Neuronal stem cell (in vitro differentiated cells): ENCODE results near the gene NBAS.
"Not testable (repeated sequence)": the region's sequence is repeated elsewhere in the genome, so short reads cannot be mapped to it uniquely, and the experiment has no call there.

ENCODE experiments used
- DNase-seq: peaks from one replicate; pipeline ENCODE4 v3.0.0-alpha.2; 2013; ENCODE audit warnings: low spot score
- H2AFZ ChIP-seq: one replicate; pipeline ENCODE4 v1.6.1; 2013; ENCODE audit warnings: mild to moderate bottlenecking, low read length, inconsistent platforms
- H2AK5ac ChIP-seq: 2 replicates; pipeline ENCODE4 v1.6.1; 2013; ENCODE audit warnings: low read depth, mild to moderate bottlenecking, inconsistent platforms, low read length, moderate library complexity, mixed read lengths
- H2BK120ac ChIP-seq: 2 replicates; pipeline ENCODE4 v1.6.1; 2013; ENCODE audit warnings: low read depth, mild to moderate bottlenecking, inconsistent platforms, low read length, moderate library complexity, mixed read lengths
- H2BK12ac ChIP-seq: one replicate; pipeline ENCODE4 v1.6.1; 2013; ENCODE audit warnings: low read length, inconsistent platforms
- H2BK15ac ChIP-seq: 2 replicates; pipeline ENCODE4 v1.6.1; 2013; ENCODE audit warnings: mild to moderate bottlenecking, low read length, inconsistent platforms, mixed read lengths
- H2BK5ac ChIP-seq: one replicate; pipeline ENCODE4 v1.6.1; 2013; ENCODE audit warnings: inconsistent platforms, mild to moderate bottlenecking, low read length, moderate library complexity
- H3K14ac ChIP-seq: one replicate; pipeline ENCODE4 v1.6.1; 2013; ENCODE audit warnings: low read length, inconsistent platforms
- H3K18ac ChIP-seq: 2 replicates; pipeline ENCODE4 v1.6.1; 2013; ENCODE audit warnings: low read length, inconsistent platforms
- H3K23ac ChIP-seq: 2 replicates; pipeline ENCODE4 v1.6.1; 2013; ENCODE audit warnings: low read depth, mild to moderate bottlenecking, mixed read lengths, low read length, inconsistent platforms; ENCODE audit not compliant: poor library complexity
- H3K27ac ChIP-seq: replicated peaks from 3 replicates; pipeline ENCODE4 v1.5.1; 2013; ENCODE audit warnings: low read length, inconsistent platforms
- H3K27me3 ChIP-seq, 3 experiments: 2 replicates each; pipeline ENCODE4 v1.6.1; 2013; ENCODE audit warnings: low read length in 3 of 3, mild to moderate bottlenecking in 2 of 3, inconsistent platforms in 1 of 3, low read depth in 1 of 3, mixed read lengths in 1 of 3, moderate library complexity in 1 of 3; ENCODE audit not compliant: control insufficient read depth in 3 of 3, insufficient read depth in 3 of 3
- H3K36me3 ChIP-seq, 2 donors: replicated peaks in 1 of 2; 2 replicates each; pipeline ENCODE4 v1.6.1; 2013; ENCODE audit warnings: low read length in 2 of 2; ENCODE audit not compliant: control insufficient read depth in 2 of 2, insufficient read depth in 2 of 2
- H3K4ac ChIP-seq: 2 replicates; pipeline ENCODE4 v1.6.1; 2013; ENCODE audit warnings: inconsistent platforms, mild to moderate bottlenecking, low read length, moderate library complexity
- H3K4me1 ChIP-seq, 2 donors: 1 replicate in 1 of 2; 2 replicates in 1 of 2; pipeline ENCODE4 v1.6.1; 2013; ENCODE audit warnings: low read length in 2 of 2, low read depth in 1 of 2; ENCODE audit not compliant: control insufficient read depth in 2 of 2, insufficient read depth in 1 of 2
- H3K4me2 ChIP-seq: one replicate; pipeline ENCODE4 v1.6.1; 2013; ENCODE audit warnings: mild to moderate bottlenecking, low read length, inconsistent platforms; ENCODE audit not compliant: insufficient read depth, poor library complexity, severe bottlenecking
- H3K4me3 ChIP-seq, 2 donors: 2 replicates each; pipeline ENCODE4 v1.5.1; 2013; ENCODE audit warnings: low read length in 2 of 2, mild to moderate bottlenecking in 2 of 2, inconsistent platforms in 1 of 2, moderate library complexity in 1 of 2
- H3K79me1 ChIP-seq: one replicate; pipeline ENCODE4 v1.6.1; 2013; ENCODE audit warnings: low read depth, mild to moderate bottlenecking, inconsistent platforms, low read length, moderate library complexity
- H3K9ac ChIP-seq: one replicate; pipeline ENCODE4 v1.6.1; 2013; ENCODE audit warnings: mild to moderate bottlenecking, low read depth, low read length, inconsistent platforms; ENCODE audit not compliant: poor library complexity
- H3K9me3 ChIP-seq, 2 donors: replicated peaks in 1 of 2; 2 replicates each; pipeline versions ENCODE3 to v1.6.1; 2013; ENCODE audit warnings: low read length in 2 of 2, mild to moderate bottlenecking in 2 of 2, inconsistent platforms in 1 of 2, low read depth in 1 of 2, mixed read lengths in 1 of 2, moderate library complexity in 1 of 2; ENCODE audit not compliant: control insufficient read depth in 2 of 2, insufficient read depth in 1 of 2
- H4K8ac ChIP-seq: one replicate; pipeline ENCODE4 v1.6.1; 2013; ENCODE audit warnings: low read depth, mild to moderate bottlenecking, inconsistent platforms, low read length, moderate library complexity
- H4K91ac ChIP-seq: one replicate; pipeline ENCODE4 v1.6.1; 2013; ENCODE audit warnings: low read length, low read depth, mild to moderate bottlenecking, inconsistent platforms; ENCODE audit not compliant: poor library complexity
- WGBS, 2 donors: extraction: QIAGEN DNeasy Blood & Tissue Kit; methylation state at CpG; one replicate each; pipeline ENCODE4 v1.1.7; 2013; ENCODE audit warnings: missing lambda C conversion rate in 2 of 2, mixed read lengths in 1 of 2; ENCODE audit not compliant: insufficient read length in 2 of 2, insufficient replicate concordance in 1 of 2; ENCODE audit errors: extremely low coverage in 2 of 2; 5-methylcytosine and 5-hydroxymethylcytosine counted together

The NBAS gene

DNA sequence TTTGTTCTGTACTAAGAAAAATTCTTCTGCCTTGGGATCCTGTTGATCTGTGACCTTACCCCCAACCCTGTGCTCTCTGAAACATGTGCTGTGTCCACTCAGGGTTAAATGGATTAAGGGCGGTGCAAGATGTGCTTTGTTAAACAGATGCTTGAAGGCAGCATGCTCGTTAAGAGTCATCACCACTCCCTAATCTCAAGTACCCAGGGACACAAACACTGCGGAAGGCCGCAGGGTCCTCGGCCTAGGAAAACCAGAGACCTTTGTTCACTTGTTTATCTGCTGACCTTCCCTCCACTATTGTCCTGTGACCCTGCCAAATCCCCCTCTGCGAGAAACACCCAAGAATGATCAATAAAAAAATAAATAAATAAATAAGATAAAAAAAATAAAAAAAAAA, 18.9 kb downstream of the NBAS start:
- WGBS, 2 donors = no CpG with 5 or more reads among the region's 6 CpGs
- H4K91ac ChIP-seq = not testable (repeated sequence)

GRCh38 chr2:15540523-15540922, 20.6 kb downstream of the NBAS start:
- H2BK15ac ChIP-seq, DNase-seq, H3K9me3 ChIP-seq, H3K27ac ChIP-seq, H3K4me2 ChIP-seq, H3K27me3 ChIP-seq, H3K14ac ChIP-seq, H3K18ac ChIP-seq, H2BK12ac ChIP-seq, H3K4ac ChIP-seq, H3K4me1 ChIP-seq, H4K91ac ChIP-seq, H2AFZ ChIP-seq, H3K9ac ChIP-seq, H2BK120ac ChIP-seq, H2BK5ac ChIP-seq, H3K79me1 ChIP-seq, H3K4me3 ChIP-seq, H3K23ac ChIP-seq, H2AK5ac ChIP-seq, H4K8ac ChIP-seq: not testable (repeated sequence)
- no CpG with 5 or more reads among the region's 5 CpGs for WGBS, 2 donors
- peaks cover 3 to 26% of the 10 kb centered on the region in 2 donors for H3K36me3 ChIP-seq

More for the DNA sequence above, 18.9 kb downstream of the NBAS start:
- H3K27me3 ChIP-seq, H3K4me3 ChIP-seq, H2BK5ac ChIP-seq, H3K4me2 ChIP-seq, H3K14ac ChIP-seq, H3K18ac ChIP-seq, H2AK5ac ChIP-seq, H3K79me1 ChIP-seq, H3K27ac ChIP-seq, H2BK15ac ChIP-seq, H4K8ac ChIP-seq, H3K9me3 ChIP-seq, H3K9ac ChIP-seq, H2BK12ac ChIP-seq, DNase-seq, H3K4ac ChIP-seq, H3K23ac ChIP-seq, H2AFZ ChIP-seq, H2BK120ac ChIP-seq, H3K4me1 ChIP-seq: not testable (repeated sequence)
- peaks cover 3 to 24% of the 10 kb centered on the region in 2 donors for H3K36me3 ChIP-seq

DNA sequence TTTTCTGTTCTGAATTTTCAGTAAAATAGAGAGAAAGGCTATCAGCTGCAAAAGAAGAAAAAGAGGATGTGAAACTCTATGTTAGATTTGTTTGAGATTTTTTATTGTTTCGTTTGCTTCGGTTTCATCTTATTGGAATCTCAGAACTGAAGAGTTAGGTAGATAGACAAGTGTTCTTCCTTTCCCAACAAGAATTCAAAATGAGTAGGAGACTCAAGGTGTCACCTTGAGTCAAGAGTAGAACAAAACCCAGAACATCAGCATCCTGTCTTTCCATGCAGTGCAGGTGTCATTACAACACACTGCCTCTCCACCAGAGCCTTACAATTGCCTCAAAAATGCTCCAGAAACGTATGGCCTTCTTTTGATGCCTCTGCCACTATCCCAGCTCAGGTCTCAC, 21.1 kb downstream of the NBAS start:
- Histone ChIP-seq H2BK12ac (no peak overlapping the region), H3K79me1 (no peaks in the 10 kb centered on the region), H3K18ac (no peak overlapping the region), H2BK5ac (no peak overlapping the region), H3K14ac (no peak overlapping the region), H3K4me3 (no peak overlapping the region), H2BK120ac (no peak overlapping the region), H3K4ac (no peak overlapping the region), H2BK15ac (no peak overlapping the region), H3K23ac (no peak overlapping the region), H3K27ac (no peak overlapping the region), H4K8ac (no peak overlapping the region), H3K36me3 (peaks cover 3 to 29% of the 10 kb centered on the region in 2 donors), H3K27me3 (no peaks in the 10 kb centered on the region), H3K4me1 (peaks cover 0 to 2% of the 10 kb centered on the region in 2 donors), H3K9me3 (peaks cover 2 to 5% of the 10 kb centered on the region in 2 donors), H3K4me2 (no peak overlapping the region), H2AK5ac (no peak overlapping the region), H3K9ac (no peak overlapping the region), H2AFZ (no peak overlapping the region), H4K91ac (no peak overlapping the region)
- no peak for DNase-seq
- no CpG with 5 or more reads among the region's 3 CpGs for WGBS, 2 donors

DNA sequence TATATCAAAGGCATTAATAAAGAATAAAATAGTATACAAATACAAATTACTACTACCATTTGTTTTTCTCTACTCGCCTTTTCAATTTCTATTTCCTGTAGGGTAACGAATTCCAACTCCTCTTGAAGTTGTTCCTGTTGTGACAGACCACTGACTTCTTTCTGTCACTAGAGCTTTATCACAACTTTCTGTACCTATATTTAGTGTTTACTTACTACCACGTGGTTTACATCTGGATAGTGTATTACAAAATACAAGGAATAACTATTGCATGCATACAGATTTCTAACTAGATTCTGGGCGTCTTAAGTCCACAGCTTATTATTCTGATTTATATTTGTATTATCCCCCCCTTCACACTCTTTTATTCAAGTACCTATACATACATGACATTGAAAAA, 22.3 kb downstream of the NBAS start:
- Histone ChIP-seq H2AK5ac (no peak overlapping the region), H3K27ac (no peak overlapping the region), H3K36me3 (peaks cover 5 to 38% of the 10 kb centered on the region in 2 donors), H3K9ac (no peak overlapping the region), H3K4ac (no peak overlapping the region), H3K4me1 (peaks cover 0 to 2% of the 10 kb centered on the region in 2 donors), H2BK12ac (no peak overlapping the region), H2BK5ac (no peak overlapping the region), H2BK15ac (no peak overlapping the region), H3K9me3 (peaks cover 2 to 5% of the 10 kb centered on the region in 2 donors), H3K27me3 (no peaks in the 10 kb centered on the region), H3K4me3 (no peak overlapping the region), H3K18ac (no peak overlapping the region), H2AFZ (no peak overlapping the region), H3K14ac (no peak overlapping the region), H4K91ac (no peak overlapping the region), H3K4me2 (no peak overlapping the region), H2BK120ac (no peak overlapping the region), H3K23ac (no peak overlapping the region), H3K79me1 (no peaks in the 10 kb centered on the region), H4K8ac (no peak overlapping the region)
- no CpG with 5 or more reads among the region's 4 CpGs for WGBS, 2 donors
- DNase-seq = no peak
